Ovary (tissue), 9 donors: ENCODE measurements around the gene SPON2. TPM values are rescaled to one million over a fixed set of nuclear protein-coding genes. Genes with fewer than 3 reads are reported as not detected.
A peak's percentile ranks its signal among the peaks of the same experiment; 100 is the strongest.

Experiments used
- DNase-seq, 5 donors: peaks; one replicate each; pipeline ENCODE4 v3.0.0-alpha.2; 2019 to 2020
- H3K27ac ChIP-seq, 2 donors: fragments of 200-600 bp; one replicate each; pipeline versions ENCODE4 v1.5.1 to v1.8.0; 2019 to 2022
- H3K27me3 ChIP-seq: fragments of 200-600 bp; one replicate; pipeline ENCODE4 v1.8.0; 2022
- H3K36me3 ChIP-seq: fragments of 200-600 bp; sonication (generic); one replicate; pipeline ENCODE4 v1.5.1; 2019
- H3K4me1 ChIP-seq: one replicate; pipeline ENCODE4 v1.8.1; 2013; ENCODE audit warnings: mild to moderate bottlenecking, moderate library complexity; ENCODE audit not compliant: insufficient read depth
- H3K4me3 ChIP-seq: fragments of 200-600 bp; sonication (generic); one replicate; pipeline ENCODE4 v1.5.1; 2017
- H3K9me3 ChIP-seq, 2 donors: fragments of 200-600 bp in 1 of 2; sonication (generic) in 1 of 2; one replicate each; pipeline versions ENCODE4 v1.5.1 to v1.8.1; 2013 to 2019; ENCODE audit warnings: mild to moderate bottlenecking in 1 of 2, moderate library complexity in 1 of 2
- EP300 ChIP-seq: sonication (generic); formaldehyde crosslinking; IDR thresholded peaks from one replicate; pipeline ENCODE4 v1.6.1; 2017; ENCODE audit warnings: antibody characterized with exemption
- POLR2A ChIP-seq: fragments of 450-650 bp; IDR thresholded peaks from one replicate; pipeline ENCODE4 v1.6.1; 2017; ENCODE audit warnings: antibody characterized with exemption, mild to moderate bottlenecking, moderate library complexity
- WGBS, 3 donors: extraction: QIAGEN DNeasy Blood & Tissue Kit in 1 of 3; methylation state at CpG; one replicate each; pipeline versions ENCODE4 v1.1.5 to v1.1.7; 2013 to 2017; 5-methylcytosine and 5-hydroxymethylcytosine counted together
- intact Hi-C, 4 donors: fragments of 100-400 bp; cut with DNase I; formaldehyde crosslinking; loops; one replicate each; pipeline versions ENCODE4 v1.11.0 to v1.15.1; 2022 to 2023
- polyA plus RNA-seq, 2 donors: library from polyadenylated mRNA; stranded (reverse); fragments of 200-250 nt in 1 of 2; fragments of 350-450 nt in 1 of 2; fragmentation: Illumina TruSeq in 1 of 2; extraction: RNeasy Lipid Tissue Mini Kit (QIAGEN cat#74804) in 1 of 2; gene quantifications; one replicate each; pipeline ENCODE4 v1.2.3, GENCODE V29; 2013 to 2014
- total RNA-seq, 7 donors: library from RNA; depleted of rRNA in 2 of 7; stranded (reverse); fragments of >200 nt in 2 of 7; fragmentation: NEBNext Ultra II Directional in 3 of 7; extraction: Animal tissue kit (Norgen Biotek cat#: 25700) in 3 of 7; gene quantifications; one replicate each; pipeline versions ENCODE4 v1.1.0 to v1.2.4, GENCODE V29; 2016 to 2023
- TF ChIP-seq, protein P1 (sequence below), 3 donors: fragments of 450-650 bp in 2 of 3; fragments of 200-600 bp in 1 of 3; IDR thresholded peaks; one replicate each; pipeline versions ENCODE4 v1.5.1 to v1.8.0; 2016 to 2022; ENCODE audit warnings: antibody characterized with exemption in 3 of 3, mild to moderate bottlenecking in 1 of 3
- donor health status: DM: no; HTN: no; CAD: no; lungs with moderate emphysema.
- donor health status: DM: no; HTN: no; CAD: no.
- donor health status: Bipolar disorder and iron deficiency.
- donor health status: DM: yes; HTN: yes; CAD: no.
- donor health status: DM: no; HTN: no; CAD: no.
- donor health status: DM: yes; HTN: yes; CAD: no.

Gene SPON2
- total and polyA plus RNA-seq, 9 donors: 8.0 to 104 (median 51.0) TPM

DNA sequence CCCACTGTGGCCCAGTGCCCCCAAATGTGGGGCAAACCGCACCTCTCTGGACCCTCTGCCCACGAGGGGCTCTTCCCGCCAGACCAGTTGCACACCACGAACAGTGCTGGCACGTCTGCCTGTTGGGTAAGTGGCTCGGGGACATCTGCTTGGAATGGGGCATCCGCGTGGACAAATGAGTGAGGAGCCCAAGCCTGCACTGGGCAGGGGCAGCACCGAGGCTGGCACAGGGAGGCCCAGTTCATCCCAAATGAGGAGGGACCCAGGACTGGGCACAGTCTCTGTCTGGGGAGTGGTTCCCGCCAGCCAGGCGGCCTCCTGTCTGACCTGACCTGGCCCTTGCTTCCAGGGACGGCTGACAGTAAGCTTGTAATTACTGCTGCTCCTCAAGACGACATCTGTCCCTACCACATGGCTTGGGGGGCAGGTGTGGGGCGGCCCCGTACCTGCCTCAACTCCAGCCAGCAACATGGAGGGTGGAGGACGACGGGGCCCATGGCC is 3.2 kb downstream of the SPON2 start:
- intact Hi-C loops: loop anchor here (5.0 to 10.0 kb wide), 5 partner anchors 38 to 186 kb away; partner anchors contain the start of gene CTBP1 (in 3 of the 4)
- TF ChIP-seq, protein P1, sequence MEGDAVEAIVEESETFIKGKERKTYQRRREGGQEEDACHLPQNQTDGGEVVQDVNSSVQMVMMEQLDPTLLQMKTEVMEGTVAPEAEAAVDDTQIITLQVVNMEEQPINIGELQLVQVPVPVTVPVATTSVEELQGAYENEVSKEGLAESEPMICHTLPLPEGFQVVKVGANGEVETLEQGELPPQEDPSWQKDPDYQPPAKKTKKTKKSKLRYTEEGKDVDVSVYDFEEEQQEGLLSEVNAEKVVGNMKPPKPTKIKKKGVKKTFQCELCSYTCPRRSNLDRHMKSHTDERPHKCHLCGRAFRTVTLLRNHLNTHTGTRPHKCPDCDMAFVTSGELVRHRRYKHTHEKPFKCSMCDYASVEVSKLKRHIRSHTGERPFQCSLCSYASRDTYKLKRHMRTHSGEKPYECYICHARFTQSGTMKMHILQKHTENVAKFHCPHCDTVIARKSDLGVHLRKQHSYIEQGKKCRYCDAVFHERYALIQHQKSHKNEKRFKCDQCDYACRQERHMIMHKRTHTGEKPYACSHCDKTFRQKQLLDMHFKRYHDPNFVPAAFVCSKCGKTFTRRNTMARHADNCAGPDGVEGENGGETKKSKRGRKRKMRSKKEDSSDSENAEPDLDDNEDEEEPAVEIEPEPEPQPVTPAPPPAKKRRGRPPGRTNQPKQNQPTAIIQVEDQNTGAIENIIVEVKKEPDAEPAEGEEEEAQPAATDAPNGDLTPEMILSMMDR (IDR thresholded peaks at IDR 0.05): no peak
- TF ChIP-seq POLR2A (no peak), EP300 (no peak)
- Histone ChIP-seq H3K4me3 (no peak overlapping the region), H3K27me3 (no peaks in the 10 kb centered on the region), H3K36me3 (no peaks in the 10 kb centered on the region), H3K9me3 (no peaks in the 10 kb centered on the region), H3K27ac (no peak overlapping the region), H3K4me1 (peaks cover 15% of the 10 kb centered on the region)
- DNase-seq: peak in 1 of 5 donors; percentile 18
- WGBS, 3 donors: 77 to 92% (median 80%) methylated on average over 14 to 17 of the region's 17 CpGs

DNA sequence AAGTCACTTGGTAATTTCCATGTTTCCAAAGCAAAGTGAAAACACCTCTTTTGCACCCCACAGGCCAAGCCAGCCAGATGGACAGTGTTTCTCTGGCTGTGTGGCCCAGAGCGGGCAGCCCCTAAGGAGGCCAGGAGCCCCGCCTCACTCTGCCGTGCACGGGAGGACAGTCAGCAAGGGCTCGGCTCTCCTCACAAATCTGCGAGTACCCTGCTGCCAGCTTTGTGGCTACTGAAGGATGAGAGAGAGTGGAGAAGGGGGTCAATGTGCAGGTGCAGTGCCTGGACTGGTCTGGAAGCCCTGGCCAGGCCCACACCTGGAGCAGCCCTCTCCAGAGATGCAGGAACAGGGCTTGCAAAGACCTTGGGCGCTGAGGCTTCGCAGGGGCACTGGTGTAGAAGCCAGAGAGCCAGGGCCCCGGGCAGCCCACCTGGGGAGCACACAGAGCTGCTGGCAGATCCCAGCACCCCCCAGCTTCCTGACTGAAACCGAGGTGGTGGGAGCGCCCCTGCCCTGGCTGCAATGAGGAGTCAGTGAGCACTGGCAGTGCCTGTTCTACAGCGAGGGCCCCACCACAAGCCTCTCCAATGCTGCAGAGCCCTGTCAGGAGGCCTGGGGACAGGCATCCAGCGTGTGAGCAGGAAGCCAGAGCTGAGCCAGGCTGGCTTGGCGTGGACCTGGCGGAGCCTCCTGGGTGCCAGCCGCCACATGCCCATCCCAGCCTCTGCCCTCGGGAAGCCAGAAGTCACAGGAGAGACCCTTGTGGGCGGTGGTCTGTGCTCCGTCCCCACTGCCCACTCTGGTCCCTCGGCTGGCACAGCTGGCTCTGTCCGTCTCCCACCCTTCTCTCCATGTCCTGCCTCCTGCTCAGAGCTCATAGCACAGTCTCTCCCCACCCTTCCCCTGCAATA is 3.9 kb downstream of the SPON2 start:
- 73 to 84% (median 82%) methylated on average over 17 to 21 of the region's 21 CpGs for WGBS, 3 donors
- no peaks in the 10 kb centered on the region for H3K9me3 ChIP-seq
- no peaks in the 10 kb centered on the region for H3K36me3 ChIP-seq
- no peak for TF ChIP-seq EP300
- TF ChIP-seq, protein P1 (IDR thresholded peaks at IDR 0.05): no peak
- TF ChIP-seq POLR2A: no peak
- H3K27me3 ChIP-seq: no peaks in the 10 kb centered on the region
- H3K4me1 ChIP-seq: peaks cover 10% of the 10 kb centered on the region
- no peak overlapping the region for H3K27ac ChIP-seq
- intact Hi-C loops: loop anchor here (5.0 to 10.0 kb wide), 5 partner anchors 39 to 186 kb away; partner anchors contain the start of gene CTBP1 (in 3 of the 4)
- DNase-seq: no peak
- H3K4me3 ChIP-seq: no peak overlapping the region

DNA sequence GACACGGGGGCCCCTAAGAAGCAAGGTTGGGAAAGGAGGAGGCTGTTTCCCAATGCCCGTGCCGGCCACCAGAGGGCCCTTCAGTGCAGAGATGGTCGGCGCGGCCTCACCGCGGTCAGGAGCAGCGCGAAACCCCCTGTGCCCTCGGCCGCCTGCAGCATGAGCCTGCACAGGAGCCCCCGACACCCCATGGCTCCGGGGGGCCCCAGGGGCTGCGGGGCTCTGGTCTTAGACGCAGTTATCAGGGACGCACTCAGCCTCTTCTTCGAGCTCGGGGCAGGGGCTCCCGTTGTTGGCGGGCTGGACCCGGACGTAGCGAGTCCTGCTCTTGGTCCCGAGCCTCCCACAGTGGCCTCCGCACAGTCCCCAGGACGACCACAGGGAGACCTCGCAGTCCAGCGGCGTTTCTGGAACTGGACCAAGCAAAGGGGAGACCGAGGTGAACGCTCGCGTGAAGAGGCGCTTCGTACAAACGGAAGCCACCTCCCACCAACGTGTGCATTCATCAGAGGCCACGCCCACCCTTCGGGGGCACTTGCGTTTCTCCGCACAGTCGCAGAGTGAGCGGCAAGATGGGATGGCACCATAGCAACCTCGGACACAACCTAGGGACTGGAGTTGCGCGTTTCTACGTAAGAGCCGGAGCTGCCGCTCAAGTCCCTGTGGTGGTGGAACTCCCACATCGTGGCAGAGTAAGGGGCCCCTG is 5.0 kb downstream of the SPON2 start:
- Histone ChIP-seq H3K27ac (no peak overlapping the region), H3K4me3 (peak overlapping the region; percentile 47), H3K9me3 (no peaks in the 10 kb centered on the region), H3K36me3 (no peaks in the 10 kb centered on the region), H3K27me3 (no peaks in the 10 kb centered on the region), H3K4me1 (peaks cover 6% of the 10 kb centered on the region)
- 7 to 10% (median 8%) methylated on average over 38 to 51 of the region's 51 CpGs for WGBS, 3 donors
- TF ChIP-seq, protein P1 (IDR thresholded peaks at IDR 0.05): peak; percentile 86 to 90 (median 89)
- no peak for TF ChIP-seq EP300
- DNase-seq: peak; percentile 75 to 88 (median 82)
- intact Hi-C loops: loop anchor here (5.0 to 10.0 kb wide), 5 partner anchors 40 to 187 kb away; partner anchors contain the start of gene CTBP1 (in 3 of the 4)

DNA sequence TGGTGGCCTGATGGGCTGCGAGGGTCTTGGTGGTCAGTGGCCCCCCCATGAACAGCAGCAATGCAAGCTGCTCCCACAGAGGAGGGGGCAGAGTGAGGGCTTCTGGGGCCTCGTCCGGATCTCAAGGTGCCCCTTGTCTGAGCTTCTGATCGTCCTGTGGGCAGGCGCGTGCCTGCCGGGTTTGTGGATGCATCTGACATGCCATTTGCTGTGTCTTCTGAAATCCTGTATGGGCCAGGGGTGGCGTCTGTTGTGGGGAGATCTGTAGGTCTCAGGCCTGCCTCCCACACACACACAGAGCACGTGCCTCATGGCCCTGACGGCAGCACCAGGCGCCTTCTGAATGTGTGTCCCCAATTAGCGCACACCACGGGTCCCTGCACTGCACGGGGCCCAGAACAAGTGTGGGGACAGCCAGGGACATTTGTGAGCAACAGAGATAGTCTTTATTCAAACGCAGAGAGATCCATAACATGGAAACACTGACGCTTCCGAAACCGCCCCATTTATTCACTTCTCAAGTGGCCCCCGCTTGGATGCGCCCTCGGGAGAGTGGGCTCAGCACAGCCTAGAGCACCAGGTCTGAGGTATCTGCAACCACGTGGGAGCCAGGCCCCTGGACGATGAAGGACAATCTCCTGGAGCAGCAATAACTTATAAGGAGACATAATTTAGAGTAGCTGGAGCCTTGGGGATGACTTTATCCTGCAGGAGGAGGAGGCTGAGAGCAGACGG is 5.7 kb downstream of the SPON2 start:
- Histone ChIP-seq H3K4me1 (peaks cover 6% of the 10 kb centered on the region), H3K4me3 (no peak overlapping the region), H3K27me3 (no peaks in the 10 kb centered on the region), H3K9me3 (no peaks in the 10 kb centered on the region), H3K36me3 (no peaks in the 10 kb centered on the region), H3K27ac (no peak overlapping the region)
- DNase-seq: no peak
- 44 to 56% (median 51%) methylated on average over 24 of the region's 24 CpGs for WGBS, 3 donors
- no peak for TF ChIP-seq POLR2A
- TF ChIP-seq EP300: no peak
- TF ChIP-seq, protein P1 (IDR thresholded peaks at IDR 0.05): no peak
- intact Hi-C loops: loop anchor here (5.0 to 10.0 kb wide), 5 partner anchors 41 to 188 kb away; partner anchors contain the start of gene CTBP1 (in 3 of the 4)
